Dendritic cell treated with granulocyte-macrophage colony-stimulating factor and Interleukin-4, amounts not matched to agents 40 ng/mL and 50 ng/mL, for 4 days (primary cell): ENCODE results near the gene STX16.

Experiments used
- H3K27ac Mint-ChIP-seq: one replicate; pipeline ENCODE4 v1.8.0; 2022; ENCODE audit warnings: mild to moderate bottlenecking, mixed read lengths
- H3K27me3 Mint-ChIP-seq: one replicate; pipeline ENCODE4 v1.8.0; 2022; ENCODE audit warnings: mild to moderate bottlenecking, mixed read lengths
- H3K36me3 Mint-ChIP-seq: one replicate; pipeline ENCODE4 v1.8.0; 2022; ENCODE audit warnings: low read depth, mixed read lengths
- H3K4me1 Mint-ChIP-seq: one replicate; pipeline ENCODE4 v1.8.0; 2022; ENCODE audit warnings: low read depth, mixed read lengths
- H3K4me3 Mint-ChIP-seq: one replicate; pipeline ENCODE4 v1.8.0; 2022; ENCODE audit warnings: mild to moderate bottlenecking, moderate library complexity, mixed read lengths
- H3K9me3 Mint-ChIP-seq: one replicate; pipeline ENCODE4 v1.8.0; 2022; ENCODE audit warnings: mixed read lengths
- intact Hi-C: fragments of 100-400 bp; cut with micrococcal nuclease; formaldehyde crosslinking; loops from one replicate; pipeline ENCODE4 v1.15.0; 2022

STX16 gene

DNA sequence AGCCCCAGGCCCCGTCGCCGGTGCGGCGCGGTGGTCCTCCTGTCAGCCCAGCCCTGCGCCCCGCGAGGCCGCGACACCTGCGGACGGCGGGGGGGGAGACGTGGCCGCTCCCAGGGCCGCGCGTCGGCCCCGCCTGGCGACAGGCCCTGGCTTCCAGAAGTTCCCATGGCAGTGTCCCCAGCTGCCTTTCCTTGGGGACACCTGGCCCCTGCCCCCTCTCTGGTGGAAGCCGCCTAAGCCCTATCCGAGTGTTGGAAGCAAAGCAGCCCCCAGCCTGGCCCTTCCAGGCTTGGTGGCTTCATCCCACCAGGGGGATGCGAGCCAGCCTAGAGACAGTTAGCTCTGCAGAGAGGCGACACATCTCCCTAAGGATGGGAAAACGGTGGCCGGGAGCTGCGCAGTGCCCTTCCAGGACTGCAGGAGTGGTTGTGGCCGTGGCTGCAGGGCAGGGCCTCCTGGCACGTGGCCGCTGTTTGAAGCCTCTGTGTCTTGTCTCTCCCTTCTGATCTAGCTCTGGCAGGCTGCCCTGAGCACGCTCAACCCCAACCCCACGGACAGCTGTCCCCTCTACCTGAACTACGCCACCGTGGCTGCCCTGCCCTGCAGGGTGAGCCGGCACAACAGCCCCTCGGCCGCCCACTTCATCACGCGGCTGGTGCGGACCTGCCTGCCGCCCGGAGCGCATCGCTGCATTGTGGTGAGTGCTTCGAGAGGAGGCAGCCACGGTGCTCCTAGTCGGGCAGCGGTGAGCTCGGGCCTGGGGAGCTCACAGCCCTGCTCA is 42.3 kb downstream of the STX16 start:
- peaks cover 10% of the 10 kb centered on the region for H3K36me3 Mint-ChIP-seq
- intact Hi-C loops = no loop called here
- no peaks in the 10 kb centered on the region for H3K9me3 Mint-ChIP-seq
- peak overlapping the region; percentile 77 for H3K27ac Mint-ChIP-seq
- no peaks in the 10 kb centered on the region for H3K27me3 Mint-ChIP-seq
- H3K4me1 Mint-ChIP-seq = peaks cover 31% of the 10 kb centered on the region
- peak overlapping the region; percentile 75 for H3K4me3 Mint-ChIP-seq

- Mint-ChIP-seq H3K4me1 (peaks cover 20% of the 10 kb centered on the region), H3K27ac (no peak overlapping the region), H3K9me3 (no peaks in the 10 kb centered on the region), H3K36me3 (no peaks in the 10 kb centered on the region), H3K4me3 (no peak overlapping the region), H3K27me3 (no peaks in the 10 kb centered on the region)
- intact Hi-C loops = no loop called here
Measured at GRCh38 chr20:58694241-58695083, 43.4 kb downstream of the STX16 start.

GRCh38 chr20:58695084-58695722 is 44.1 kb downstream of the STX16 start:
- H3K27ac Mint-ChIP-seq = no peak overlapping the region

GRCh38 chr20:58695895-58696375 is 44.9 kb downstream of the STX16 start:
- intact Hi-C loops = no loop called here
- Mint-ChIP-seq H3K4me3 (no peak overlapping the region), H3K27me3 (no peaks in the 10 kb centered on the region), H3K9me3 (no peaks in the 10 kb centered on the region), H3K36me3 (no peaks in the 10 kb centered on the region), H3K4me1 (peaks cover 12% of the 10 kb centered on the region), H3K27ac (no peak overlapping the region)

More at GRCh38 chr20:58695084-58695722, 44.1 kb downstream of the STX16 start:
- Mint-ChIP-seq H3K27me3 (no peaks in the 10 kb centered on the region), H3K4me3 (no peak overlapping the region), H3K4me1 (peaks cover 16% of the 10 kb centered on the region), H3K36me3 (no peaks in the 10 kb centered on the region), H3K9me3 (no peaks in the 10 kb centered on the region)
- intact Hi-C loops = no loop called here

DNA sequence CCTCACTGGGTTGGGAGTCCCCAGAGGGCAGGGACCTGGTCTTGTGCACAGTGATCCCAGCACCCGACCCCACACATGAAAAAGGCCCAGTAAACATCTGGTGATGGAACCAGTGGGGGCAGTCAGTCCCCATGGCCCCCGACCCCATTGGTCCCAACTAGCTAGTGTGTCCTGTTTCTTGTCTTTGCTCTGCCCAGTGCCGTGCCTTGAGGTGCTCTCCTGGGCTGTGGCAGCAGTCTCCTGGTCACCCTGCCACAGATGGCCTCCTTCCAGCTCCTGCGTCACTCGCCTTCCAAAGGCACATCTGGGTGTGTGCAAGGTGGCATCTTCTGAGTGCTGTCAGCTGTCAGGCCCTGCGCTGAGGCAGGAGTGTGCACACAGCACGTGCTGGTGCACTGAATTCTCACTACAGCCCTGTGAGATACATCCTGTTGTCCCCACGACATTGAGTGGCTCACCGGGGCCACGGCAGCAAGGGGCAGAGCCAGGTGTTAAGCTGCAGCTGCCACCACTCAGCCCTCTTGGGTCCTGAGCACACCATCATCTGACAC is 45.4 kb downstream of the STX16 start:
- intact Hi-C loops = no loop called here
- Mint-ChIP-seq H3K4me3 (no peak overlapping the region), H3K36me3 (no peaks in the 10 kb centered on the region), H3K27me3 (no peaks in the 10 kb centered on the region), H3K27ac (no peak overlapping the region), H3K9me3 (no peaks in the 10 kb centered on the region), H3K4me1 (peaks cover 7% of the 10 kb centered on the region)

DNA sequence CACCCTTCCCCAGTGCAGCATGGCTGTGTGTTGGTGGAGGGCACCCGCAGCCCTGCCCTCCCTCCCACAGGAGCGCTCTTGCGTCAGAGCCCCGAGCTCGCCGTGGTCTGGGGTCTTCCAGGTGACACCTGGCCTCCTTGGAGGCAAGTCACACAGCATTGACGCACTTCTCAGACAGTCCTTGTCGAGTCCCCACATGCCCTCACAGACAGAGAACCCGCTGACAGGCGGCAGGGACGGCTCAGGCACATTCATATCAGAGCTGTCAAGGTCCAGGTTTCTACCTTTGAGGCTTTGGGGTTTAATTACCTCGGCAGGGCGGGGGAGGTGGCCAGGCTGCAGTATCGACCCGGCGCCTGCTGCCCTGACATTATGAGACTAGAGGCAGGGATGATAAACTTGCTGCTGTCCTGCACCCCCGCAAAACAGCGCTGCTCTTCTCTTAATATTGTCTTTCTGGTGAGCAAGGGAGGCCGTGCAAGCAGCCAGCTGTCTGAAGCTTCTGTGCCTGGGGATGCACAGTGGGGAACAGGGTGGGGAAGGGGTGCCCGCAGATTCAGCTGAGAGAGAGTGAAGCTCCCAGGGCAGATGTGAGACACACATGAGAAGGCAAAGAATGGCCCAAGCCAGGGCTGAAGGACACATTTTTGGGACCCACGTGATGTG is 46.3 kb downstream of the STX16 start:
- Mint-ChIP-seq H3K4me3 (no peak overlapping the region), H3K36me3 (no peaks in the 10 kb centered on the region), H3K27ac (no peak overlapping the region), H3K9me3 (no peaks in the 10 kb centered on the region), H3K27me3 (no peaks in the 10 kb centered on the region), H3K4me1 (no peaks in the 10 kb centered on the region)
- intact Hi-C loops = no loop called here

GRCh38 chr20:58697867-58698703 is 47.0 kb downstream of the STX16 start:
- Mint-ChIP-seq H3K4me3 (no peak overlapping the region), H3K27ac (no peak overlapping the region), H3K36me3 (no peaks in the 10 kb centered on the region), H3K9me3 (no peaks in the 10 kb centered on the region), H3K27me3 (no peaks in the 10 kb centered on the region), H3K4me1 (no peaks in the 10 kb centered on the region)
- intact Hi-C loops = no loop called here

GRCh38 chr20:58698741-58699622 is 47.9 kb downstream of the STX16 start:
- Mint-ChIP-seq H3K27ac (no peak overlapping the region), H3K36me3 (no peaks in the 10 kb centered on the region), H3K27me3 (no peaks in the 10 kb centered on the region), H3K4me3 (no peak overlapping the region), H3K4me1 (no peaks in the 10 kb centered on the region), H3K9me3 (no peaks in the 10 kb centered on the region)
- intact Hi-C loops = no loop called here

GRCh38 chr20:58699623-58700107 is 48.6 kb downstream of the STX16 start:
- Mint-ChIP-seq H3K9me3 (no peaks in the 10 kb centered on the region), H3K27me3 (no peaks in the 10 kb centered on the region), H3K27ac (no peak overlapping the region), H3K4me1 (no peaks in the 10 kb centered on the region), H3K36me3 (no peaks in the 10 kb centered on the region), H3K4me3 (no peak overlapping the region)
- intact Hi-C loops = no loop called here

- intact Hi-C loops = no loop called here
- no peak overlapping the region for H3K27ac Mint-ChIP-seq
- no peaks in the 10 kb centered on the region for H3K4me1 Mint-ChIP-seq
- H3K9me3 Mint-ChIP-seq = no peaks in the 10 kb centered on the region
- H3K27me3 Mint-ChIP-seq = no peaks in the 10 kb centered on the region
- no peaks in the 10 kb centered on the region for H3K36me3 Mint-ChIP-seq
- no peak overlapping the region for H3K4me3 Mint-ChIP-seq
Measured at GRCh38 chr20:58700121-58700821, 49.2 kb downstream of the STX16 start.

- Mint-ChIP-seq H3K4me1 (no peaks in the 10 kb centered on the region), H3K9me3 (no peaks in the 10 kb centered on the region)
Measured at GRCh38 chr20:58700823-58701222, 49.7 kb downstream of the STX16 start.

More at GRCh38 chr20:58700823-58701222, 49.7 kb downstream of the STX16 start:
- Mint-ChIP-seq H3K4me3 (no peak overlapping the region), H3K36me3 (no peaks in the 10 kb centered on the region), H3K27me3 (no peaks in the 10 kb centered on the region), H3K27ac (no peak overlapping the region)
- intact Hi-C loops = no loop called here
